ENCODE measurements around the gene GDF7. TPM values are rescaled to one million over a fixed set of nuclear protein-coding genes. Genes with fewer than 3 reads are reported as not detected.

The GDF7 gene
- total and polyA plus RNA-seq, 2 of the 8 experiments (the other 6 are each of a cell fraction or from before 2014, with no cell fraction given): 0.04 to 0.06 TPM

GRCh38 chr2:20618886-20619521, 47.9 kb upstream of the GDF7 start:
- no peak overlapping the region for H2BK15ac ChIP-seq (ENCODE audit: low read length)
- H3K27ac ChIP-seq (ENCODE audit: low read depth, low read length): no peak overlapping the region
- no peaks in the 10 kb centered on the region for H3K9me3 ChIP-seq (ENCODE audit: insufficient read depth in 2 of 2, low read depth in 1 of 2, low read length in 1 of 2)
- 94% methylated on average over 13 of the region's 15 CpGs; no CpG with 5 or more reads in 1 of the 2 experiments for WGBS, 2 experiments (ENCODE audit: extremely low coverage in 1 of 2, insufficient coverage in 1 of 2, insufficient read length in 1 of 2, insufficient replicate concordance in 2 of 2, low coverage in 1 of 2, low lambda C conversion rate in 2 of 2, missing lambda C conversion rate in 1 of 2)
- H3K27me3 ChIP-seq (replicated peaks in 1 of 4; ENCODE audit: control insufficient read depth in 3 of 4, extremely low read depth in 1 of 4, insufficient read depth in 3 of 4, low read length in 3 of 4): no peaks in the 10 kb centered on the region; a peak in 1 of 7 replicates
- no peak overlapping the region for H2BK120ac ChIP-seq (replicated peaks; ENCODE audit: low read depth, low read length)
- H3K36me3 ChIP-seq (ENCODE audit: control insufficient read depth in 2 of 4, insufficient read depth in 4 of 4, low read length in 3 of 4): peaks cover 0 to 2% (median 0%) of the 10 kb centered on the region in 4 experiments; a peak in 1 of 8 replicates
- ChIA-PET POLR2A (ENCODE audit: partially characterized antibody) (no interaction called here), CTCF (ENCODE audit: partially characterized antibody) (interaction anchor here (1.0 to 7.1 kb wide), 10 partner anchors 12 to 235 kb away, joined by 3 to 116 read pairs (median 5); no protein-coding TSS in a partner anchor)
- H2AFZ ChIP-seq (ENCODE audit: low read length): no peak overlapping the region
- no peak overlapping the region for H3K4ac ChIP-seq (replicated peaks; ENCODE audit: insufficient read length, low read depth, low read length)
- H3K23me2 ChIP-seq (ENCODE audit: low read depth, low read length): no peaks in the 10 kb centered on the region
- DNase-seq (ENCODE audit: low read depth in 1 of 2, low spot score in 2 of 2): no peak
- H2BK5ac ChIP-seq (ENCODE audit: low read depth, low read length): no peak overlapping the region
- no peak overlapping the region for H3K4me3 ChIP-seq (ENCODE audit: extremely low read depth in 1 of 4, insufficient read depth in 2 of 4, low read depth in 3 of 4, low read length in 4 of 4)
- no peaks in the 10 kb centered on the region for H3K79me2 ChIP-seq (ENCODE audit: control insufficient read depth in 1 of 2, insufficient read depth in 2 of 2, low read length in 2 of 2)
- no peak overlapping the region for H3K4me2 ChIP-seq (ENCODE audit: insufficient read depth in 1 of 2, low read depth in 2 of 2, low read length in 2 of 2)
- no peak overlapping the region for H2BK20ac ChIP-seq (ENCODE audit: low read length)
- no peak overlapping the region for H4K91ac ChIP-seq (replicated peaks; ENCODE audit: insufficient read length, low read length)
- no peak overlapping the region for H3K23ac ChIP-seq (ENCODE audit: insufficient read length)
- H4K8ac ChIP-seq (ENCODE audit: extremely low read depth, insufficient read depth, low read length): no peak overlapping the region
- FAIRE-seq: no peak
- H4K5ac ChIP-seq (ENCODE audit: insufficient read length, low read depth, low read length): no peak overlapping the region
- H4K20me1 ChIP-seq (replicated peaks in 1 of 2; ENCODE audit: control insufficient read depth in 1 of 2, insufficient read depth in 2 of 2, low read length in 2 of 2): peaks cover 0 to 2% of the 10 kb centered on the region in 2 experiments
- no peaks in the 10 kb centered on the region for H3K79me1 ChIP-seq (ENCODE audit: low read depth, low read length)
- no peak overlapping the region for H3K14ac ChIP-seq (ENCODE audit: insufficient read length)
- no peak overlapping the region for H3K56ac ChIP-seq (replicated peaks; ENCODE audit: insufficient read length, low read depth, low read length)
- no peak overlapping the region for H3K9ac ChIP-seq (replicated peaks in 1 of 4; ENCODE audit: extremely low read depth in 1 of 4, low read depth in 3 of 4, low read length in 3 of 4)
- H3K18ac ChIP-seq (ENCODE audit: extremely low read depth, low read length): no peak overlapping the region
- H2AK5ac ChIP-seq (ENCODE audit: low read depth, low read length): no peak overlapping the region
- peaks cover 0 to 19% (median 12%) of the 10 kb centered on the region in 4 experiments; a peak in 6 of 7 replicates for H3K4me1 ChIP-seq (replicated peaks in 1 of 4; ENCODE audit: control insufficient read depth in 3 of 4, insufficient read depth in 4 of 4, low read length in 3 of 4)
- no peak overlapping the region for H2BK12ac ChIP-seq (ENCODE audit: low read depth, low read length)
- TF ChIP-seq EP300 (IDR thresholded peaks at IDR 0.05; ENCODE audit: borderline replicate concordance in 1 of 2, low read depth in 2 of 2, low read length in 2 of 2) (no peak), RXRA (IDR thresholded peaks at IDR 0.05; ENCODE audit: insufficient read depth, low read depth, low read length) (no peak), GTF2F1 (IDR thresholded peaks at IDR 0.05; ENCODE audit: borderline replicate concordance, low read depth, low read length) (no peak), SP2 (IDR thresholded peaks at IDR 0.05; ENCODE audit: low read length) (no peak), CHD1 (IDR thresholded peaks at IDR 0.05; ENCODE audit: low read depth, low read length) (no peak)

Measured in H1 (cell line).